LNCAP (cell line): ENCODE data around the gene DCDC2C.

Experiments used
- TF ChIP-seq, protein P1 (sequence below): fragments of 450-650 bp; IDR thresholded peaks from 2 replicates; pipeline ENCODE4 v1.5.1; 2017; ENCODE audit warnings: mild to moderate bottlenecking

Gene DCDC2C

DNA sequence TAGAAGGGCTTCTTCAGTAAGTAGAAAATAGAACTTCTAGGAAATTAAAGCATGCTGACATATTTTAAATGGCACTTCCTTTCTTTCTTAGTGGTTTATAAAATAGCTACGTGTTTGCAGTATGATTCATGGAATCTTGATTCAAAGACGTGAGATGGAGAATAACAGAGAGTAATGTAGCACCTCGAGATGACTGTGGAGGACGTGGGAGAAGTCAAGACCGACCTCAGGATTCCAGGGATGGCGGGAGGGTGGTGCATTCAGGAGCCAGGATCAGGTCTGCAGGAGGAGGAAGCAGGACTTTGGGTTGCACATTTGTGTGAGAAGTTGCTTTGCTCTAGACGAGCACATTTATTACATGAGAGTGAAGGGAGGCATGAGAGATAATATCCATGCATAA lies 56.0 kb downstream of the DCDC2C start:
- TF ChIP-seq, protein P1, sequence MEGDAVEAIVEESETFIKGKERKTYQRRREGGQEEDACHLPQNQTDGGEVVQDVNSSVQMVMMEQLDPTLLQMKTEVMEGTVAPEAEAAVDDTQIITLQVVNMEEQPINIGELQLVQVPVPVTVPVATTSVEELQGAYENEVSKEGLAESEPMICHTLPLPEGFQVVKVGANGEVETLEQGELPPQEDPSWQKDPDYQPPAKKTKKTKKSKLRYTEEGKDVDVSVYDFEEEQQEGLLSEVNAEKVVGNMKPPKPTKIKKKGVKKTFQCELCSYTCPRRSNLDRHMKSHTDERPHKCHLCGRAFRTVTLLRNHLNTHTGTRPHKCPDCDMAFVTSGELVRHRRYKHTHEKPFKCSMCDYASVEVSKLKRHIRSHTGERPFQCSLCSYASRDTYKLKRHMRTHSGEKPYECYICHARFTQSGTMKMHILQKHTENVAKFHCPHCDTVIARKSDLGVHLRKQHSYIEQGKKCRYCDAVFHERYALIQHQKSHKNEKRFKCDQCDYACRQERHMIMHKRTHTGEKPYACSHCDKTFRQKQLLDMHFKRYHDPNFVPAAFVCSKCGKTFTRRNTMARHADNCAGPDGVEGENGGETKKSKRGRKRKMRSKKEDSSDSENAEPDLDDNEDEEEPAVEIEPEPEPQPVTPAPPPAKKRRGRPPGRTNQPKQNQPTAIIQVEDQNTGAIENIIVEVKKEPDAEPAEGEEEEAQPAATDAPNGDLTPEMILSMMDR, result no peak

DNA sequence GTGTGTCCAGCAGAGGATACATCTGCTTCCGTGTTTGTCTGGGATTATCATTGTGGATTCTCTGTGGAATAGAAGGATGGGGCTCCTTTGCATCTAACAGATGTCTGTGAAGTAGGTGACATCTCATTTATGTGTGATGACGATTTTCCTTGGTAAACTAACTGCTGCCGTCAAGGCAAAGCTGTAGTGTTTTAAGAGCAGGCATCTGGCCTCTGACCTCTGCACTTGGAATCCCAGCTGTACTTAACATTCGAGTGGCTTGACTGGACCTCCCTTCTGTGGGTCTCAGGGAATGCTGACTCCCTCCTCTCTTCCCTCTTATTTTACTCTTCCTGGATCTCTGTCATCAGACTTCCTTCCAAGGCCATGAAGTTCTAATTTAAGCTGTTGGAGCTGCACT lies 56.4 kb downstream of the DCDC2C start:
- TF ChIP-seq, protein P1, result no peak

DNA sequence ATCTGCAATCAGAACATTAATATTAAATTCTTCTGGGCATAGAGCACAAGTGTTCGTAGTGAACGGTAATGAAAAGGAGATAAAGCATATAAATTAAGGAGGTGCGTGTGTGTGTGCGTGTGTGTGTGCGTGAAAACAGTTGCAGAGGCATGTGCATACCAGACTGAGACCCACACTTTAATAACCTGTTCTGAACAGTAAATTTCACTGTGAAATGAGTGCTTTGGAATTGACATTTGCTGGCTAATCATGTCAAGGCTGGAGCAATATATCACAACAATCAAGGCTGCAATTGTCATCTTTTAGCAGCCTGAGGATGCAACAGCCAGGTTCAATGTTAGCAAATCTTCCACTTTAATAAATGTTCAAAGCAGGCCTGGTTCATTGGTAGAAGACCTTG lies 57.9 kb downstream of the DCDC2C start:
- TF ChIP-seq, protein P1, result no peak

DNA sequence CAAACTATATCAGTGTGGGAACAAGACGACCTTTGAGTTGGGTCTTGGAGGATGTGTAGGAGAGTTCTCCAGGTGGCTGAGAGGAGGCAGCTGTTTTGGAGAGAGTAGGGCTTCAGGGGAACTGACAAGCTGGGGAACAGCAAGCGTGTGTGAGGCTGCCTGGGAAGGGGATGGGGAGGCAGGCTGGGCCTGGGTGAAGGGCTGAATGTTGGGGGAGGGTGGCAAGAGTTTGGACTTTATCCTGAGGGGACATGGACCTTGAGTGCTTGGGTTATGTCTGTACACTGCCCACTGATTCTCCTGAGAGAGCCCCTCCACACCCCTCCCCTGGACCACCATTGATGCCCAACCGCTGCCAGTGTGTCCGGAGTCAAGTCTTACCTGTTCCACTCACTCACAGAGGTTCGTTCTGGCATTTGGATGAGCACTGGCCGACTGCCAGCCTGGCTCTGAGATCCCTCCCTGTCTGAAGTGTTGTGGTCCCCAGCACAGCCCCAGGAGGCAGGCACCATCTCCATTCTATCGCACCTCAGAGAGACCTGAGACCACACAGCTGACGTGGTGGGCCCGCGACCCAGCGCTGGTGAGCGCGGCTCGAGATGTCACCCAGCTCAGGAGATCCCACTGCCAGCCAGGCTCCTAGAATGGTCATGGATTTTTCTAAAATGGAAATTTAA lies 59.5 kb downstream of the DCDC2C start:
- TF ChIP-seq, protein P1, result no peak

DNA sequence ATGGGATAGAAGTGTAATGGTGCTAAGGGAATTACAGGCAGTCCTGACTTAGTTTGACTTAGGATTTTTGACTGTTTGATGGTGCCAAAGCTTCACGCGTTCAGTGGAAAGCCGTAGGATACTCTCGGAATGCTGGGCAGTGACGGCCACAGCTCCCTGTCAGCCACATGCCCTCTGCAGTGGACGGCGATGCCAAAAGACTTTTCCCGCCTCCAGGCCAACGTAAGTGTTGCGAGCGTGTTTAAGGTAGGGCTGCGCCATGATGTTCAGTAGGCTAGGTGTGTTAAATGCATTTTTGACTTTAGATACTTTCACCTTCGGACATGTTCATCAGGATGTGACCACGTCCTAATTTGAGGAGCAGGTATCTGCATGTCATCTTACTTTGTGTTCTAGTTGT lies 63.4 kb downstream of the DCDC2C start:
- TF ChIP-seq, protein P1, result no peak

DNA sequence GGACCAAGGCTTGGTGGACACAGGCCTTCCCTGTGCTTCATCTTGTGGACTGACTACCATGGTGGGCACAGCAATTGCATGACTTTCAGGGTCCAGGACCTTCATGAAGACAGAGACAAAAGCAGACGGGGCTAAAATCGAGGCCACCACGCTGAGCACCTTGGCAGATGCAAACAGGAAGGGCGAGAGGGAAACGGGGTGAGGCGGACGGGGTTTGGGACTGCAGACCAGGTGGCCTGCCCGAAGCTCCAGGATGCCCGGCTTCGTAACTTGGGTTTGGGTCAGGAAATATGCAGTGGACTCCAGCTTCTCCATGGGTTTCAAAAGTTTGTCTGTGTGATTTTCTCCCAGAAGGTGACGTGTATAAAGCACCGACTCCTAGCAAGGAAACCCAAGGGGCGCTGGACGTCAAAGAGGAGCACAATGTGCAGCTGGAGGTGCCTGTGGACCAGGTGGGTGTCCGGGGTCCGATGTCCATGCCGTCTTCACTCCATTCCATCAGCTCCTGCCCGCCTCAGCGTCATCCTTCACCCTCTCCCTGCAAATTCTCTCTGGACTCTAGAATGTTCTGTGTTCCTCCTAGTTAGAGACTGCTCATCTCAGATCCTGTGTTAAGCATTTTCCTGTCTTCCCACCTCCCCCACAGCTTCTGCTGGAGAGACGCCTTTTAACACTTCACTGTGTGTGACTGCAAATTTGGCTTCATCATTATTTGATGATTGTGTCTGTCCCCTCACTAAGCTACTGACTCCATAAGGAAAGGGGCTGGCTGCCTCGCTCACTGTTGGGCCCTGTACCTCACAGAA lies 65.8 kb downstream of the DCDC2C start:
- TF ChIP-seq, protein P1, result no peak

DNA sequence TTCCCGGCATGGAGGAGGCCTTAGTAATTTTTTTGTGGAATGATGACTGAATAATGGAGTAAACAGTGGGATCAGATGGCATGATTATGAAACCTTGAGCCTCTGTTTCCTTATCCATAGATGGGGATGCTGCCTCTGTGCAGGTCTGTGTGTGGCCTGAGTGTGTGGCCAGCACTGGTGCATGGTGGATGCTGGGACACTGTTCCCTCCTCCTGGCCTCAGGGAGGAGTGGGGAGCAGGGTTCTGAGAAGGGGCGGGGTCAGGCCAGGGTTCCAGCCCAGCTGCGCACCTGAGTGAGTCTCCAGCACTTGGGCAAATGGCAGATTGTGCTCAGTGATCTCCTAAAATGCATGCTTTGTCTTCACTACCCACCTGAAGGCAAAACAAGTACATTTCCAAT lies 66.4 kb downstream of the DCDC2C start:
- TF ChIP-seq, protein P1, result no peak
